ENCODE measurements around the gene GOLPH3.

The GOLPH3 gene

DNA sequence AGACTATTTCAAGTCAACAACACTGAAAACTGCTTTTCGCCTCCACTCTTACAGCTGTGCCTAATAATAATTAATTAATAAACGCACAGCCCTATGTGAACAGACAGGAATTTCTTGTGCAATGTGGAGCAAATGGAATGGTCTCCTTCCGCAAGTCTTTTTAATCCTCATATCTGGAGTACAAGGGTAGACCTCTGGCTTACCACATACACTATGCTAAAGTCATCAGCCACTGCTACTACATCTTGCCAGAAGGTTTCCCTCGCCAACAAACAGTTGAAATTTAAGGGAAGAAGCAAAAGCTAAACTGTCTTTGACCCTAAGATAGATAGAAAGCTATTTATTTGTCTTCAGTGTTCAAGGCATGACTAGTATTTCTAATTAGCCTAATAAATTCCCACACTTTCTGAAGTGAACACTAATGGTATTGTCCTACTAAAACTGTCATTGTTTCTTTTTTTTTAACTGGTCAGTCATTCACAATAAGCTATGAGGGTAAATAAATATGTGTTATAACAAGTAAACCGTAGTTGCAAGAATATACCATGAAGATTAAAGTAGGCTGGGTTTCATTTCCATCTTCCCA, 63.9 kb downstream of the GOLPH3 start:
- DNase-seq (ENCODE audit: low read depth) = no peak
- TF ChIP-seq, protein P1, sequence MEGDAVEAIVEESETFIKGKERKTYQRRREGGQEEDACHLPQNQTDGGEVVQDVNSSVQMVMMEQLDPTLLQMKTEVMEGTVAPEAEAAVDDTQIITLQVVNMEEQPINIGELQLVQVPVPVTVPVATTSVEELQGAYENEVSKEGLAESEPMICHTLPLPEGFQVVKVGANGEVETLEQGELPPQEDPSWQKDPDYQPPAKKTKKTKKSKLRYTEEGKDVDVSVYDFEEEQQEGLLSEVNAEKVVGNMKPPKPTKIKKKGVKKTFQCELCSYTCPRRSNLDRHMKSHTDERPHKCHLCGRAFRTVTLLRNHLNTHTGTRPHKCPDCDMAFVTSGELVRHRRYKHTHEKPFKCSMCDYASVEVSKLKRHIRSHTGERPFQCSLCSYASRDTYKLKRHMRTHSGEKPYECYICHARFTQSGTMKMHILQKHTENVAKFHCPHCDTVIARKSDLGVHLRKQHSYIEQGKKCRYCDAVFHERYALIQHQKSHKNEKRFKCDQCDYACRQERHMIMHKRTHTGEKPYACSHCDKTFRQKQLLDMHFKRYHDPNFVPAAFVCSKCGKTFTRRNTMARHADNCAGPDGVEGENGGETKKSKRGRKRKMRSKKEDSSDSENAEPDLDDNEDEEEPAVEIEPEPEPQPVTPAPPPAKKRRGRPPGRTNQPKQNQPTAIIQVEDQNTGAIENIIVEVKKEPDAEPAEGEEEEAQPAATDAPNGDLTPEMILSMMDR (IDR thresholded peaks at IDR 0.05; ENCODE audit: low read length, missing control alignments) = no peak
- no peak overlapping the region for H3K4me3 ChIP-seq (replicated peaks; ENCODE audit: low read depth, low read length)

DNA sequence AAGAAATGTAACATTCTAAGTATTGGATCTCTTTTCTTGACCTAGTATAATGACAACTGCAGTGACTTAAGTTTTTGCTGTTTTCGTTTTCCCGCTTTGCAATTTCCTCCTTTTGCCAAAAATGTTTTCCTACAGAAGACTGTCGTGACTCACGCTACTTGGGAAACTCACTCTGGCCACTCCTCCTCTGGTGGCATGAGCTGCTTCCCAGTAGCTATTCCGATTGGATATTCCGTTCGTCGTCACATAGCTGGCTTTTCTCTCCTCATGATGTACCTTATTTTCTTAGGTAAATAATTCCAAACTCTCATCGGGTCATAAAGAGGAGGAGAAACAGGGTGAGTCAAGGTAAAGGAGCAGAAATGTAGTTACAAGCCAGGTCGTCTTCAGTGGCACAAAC, 64.9 kb downstream of the GOLPH3 start:
- no peak overlapping the region for H3K4me3 ChIP-seq (replicated peaks; ENCODE audit: low read depth, low read length)
- peak; percentile 36 for DNase-seq (ENCODE audit: low read depth)
- TF ChIP-seq, protein P1 (IDR thresholded peaks at IDR 0.05; ENCODE audit: low read length, missing control alignments) = no peak

DNA sequence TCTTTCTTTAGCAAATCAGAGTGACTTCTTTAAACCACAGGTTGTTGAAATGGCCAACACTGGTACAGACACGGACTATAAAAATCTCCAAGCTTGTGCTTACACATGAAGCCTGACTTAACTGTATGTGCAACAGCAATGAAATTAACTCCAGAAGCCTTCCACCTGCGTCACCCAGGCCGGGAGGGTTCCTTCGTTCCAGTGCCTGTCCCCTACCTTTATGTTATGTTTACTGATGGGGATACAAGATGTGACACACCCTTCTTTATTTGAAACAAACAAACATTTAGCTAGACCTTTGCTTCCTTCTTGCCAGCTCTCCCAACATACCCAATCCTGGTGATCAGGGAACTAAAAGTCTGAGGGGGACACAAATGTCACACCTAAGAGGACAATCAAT, 66.0 kb downstream of the GOLPH3 start:
- no peak for DNase-seq (ENCODE audit: low read depth)
- TF ChIP-seq, protein P1 (IDR thresholded peaks at IDR 0.05; ENCODE audit: low read length, missing control alignments) = no peak
- no peak overlapping the region for H3K4me3 ChIP-seq (replicated peaks; ENCODE audit: low read depth, low read length)

DNA sequence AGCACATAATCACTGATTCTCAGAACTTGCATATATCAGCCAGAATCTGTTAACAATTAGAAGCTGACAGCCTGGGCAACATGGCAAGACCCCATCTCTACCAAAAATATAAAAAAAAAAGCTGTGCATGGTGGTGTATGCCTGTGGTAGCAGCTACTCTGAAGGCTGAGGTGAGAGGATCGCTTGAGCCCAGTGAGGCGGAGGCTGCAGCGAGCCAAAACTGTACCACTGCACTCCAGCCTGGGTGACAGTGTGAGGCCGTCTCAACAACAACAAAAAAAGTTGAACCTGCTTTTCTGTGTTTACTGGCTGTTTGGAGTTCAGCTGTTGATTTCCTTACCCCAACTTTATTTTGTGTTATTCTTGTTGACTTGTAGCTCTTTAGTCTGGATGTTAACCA, 66.8 kb downstream of the GOLPH3 start:
- no peak for DNase-seq (ENCODE audit: low read depth)
- TF ChIP-seq, protein P1 (IDR thresholded peaks at IDR 0.05; ENCODE audit: low read length, missing control alignments) = no peak
- H3K4me3 ChIP-seq (replicated peaks; ENCODE audit: low read depth, low read length) = no peak overlapping the region

DNA sequence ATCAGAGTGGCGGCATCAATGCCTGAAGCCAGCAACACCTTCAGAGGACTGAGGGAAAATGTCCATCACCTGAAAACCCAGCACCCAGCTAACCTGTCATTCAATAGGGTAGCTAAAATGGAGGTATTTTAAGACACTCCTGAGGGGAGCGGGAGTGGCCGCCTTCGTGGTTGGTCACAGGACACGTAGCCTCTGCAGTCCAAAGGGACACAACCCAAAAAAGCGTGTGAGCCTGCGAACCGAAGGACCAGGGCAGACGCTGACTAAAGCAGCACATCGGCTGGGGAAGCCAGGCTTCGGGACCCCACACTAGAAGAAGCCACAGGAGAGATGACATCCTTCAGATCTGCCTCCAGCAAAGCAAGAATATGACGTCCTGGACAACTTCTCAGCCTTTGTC, 70.6 kb downstream of the GOLPH3 start:
- DNase-seq (ENCODE audit: low read depth) = no peak
- no peak overlapping the region for H3K4me3 ChIP-seq (replicated peaks; ENCODE audit: low read depth, low read length)
- TF ChIP-seq, protein P1 (IDR thresholded peaks at IDR 0.05; ENCODE audit: low read length, missing control alignments) = no peak

DNA sequence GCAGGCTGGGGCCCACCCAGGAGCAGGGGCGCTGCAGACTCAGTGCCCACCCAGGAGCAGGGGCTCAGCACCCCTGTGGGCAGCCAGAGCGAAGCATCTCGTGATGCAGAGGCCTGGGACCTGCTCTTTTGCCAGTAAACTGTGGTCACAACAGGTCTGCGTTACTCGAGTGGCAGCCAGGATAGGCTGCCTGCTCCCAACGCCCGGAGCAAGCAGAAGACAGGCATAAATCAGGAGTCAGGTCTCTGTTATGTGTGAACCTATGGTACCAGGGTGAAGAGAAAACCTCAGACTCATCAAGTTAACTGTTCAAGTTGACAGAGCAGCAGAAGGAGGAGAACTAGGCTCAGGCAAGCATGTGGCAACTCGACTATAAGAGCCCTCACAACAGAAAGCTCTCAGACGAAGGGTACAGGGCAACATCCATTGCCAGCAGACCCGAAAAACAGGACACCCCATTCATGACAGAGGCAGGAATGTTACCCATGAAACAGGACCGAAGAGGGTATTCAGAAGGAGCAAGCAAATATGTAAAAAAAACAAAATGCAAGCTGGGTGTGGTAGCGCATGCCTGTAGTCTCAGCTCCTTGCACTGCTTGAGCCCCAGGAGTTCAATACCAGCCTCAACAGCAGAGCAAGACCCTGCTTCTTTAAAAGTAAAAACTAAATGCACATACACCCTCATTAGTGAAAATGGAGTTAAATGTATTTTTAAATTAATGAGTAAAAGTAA, 71.7 kb downstream of the GOLPH3 start:
- no peak overlapping the region for H3K4me3 ChIP-seq (replicated peaks; ENCODE audit: low read depth, low read length)
- TF ChIP-seq, protein P1 (IDR thresholded peaks at IDR 0.05; ENCODE audit: low read length, missing control alignments) = no peak
- DNase-seq (ENCODE audit: low read depth) = no peak

All from fibroblast of pulmonary artery (primary cell).